Measurements from ENCODE around the gene B9D1.

Gene B9D1

GRCh38 chr17:19328441-19329061, 34.0 kb downstream of the B9D1 start:
- no peak for TF ChIP-seq CTCF (IDR thresholded peaks at IDR 0.05; ENCODE audit: control insufficient read depth, extremely low read depth, insufficient read depth)
- no peak for DNase-seq (ENCODE audit: low read depth)
- H3K4me3 ChIP-seq (ENCODE audit: low read depth, low read length): no peak overlapping the region

GRCh38 chr17:19327031-19327783, 35.3 kb downstream of the B9D1 start:
- no peak for TF ChIP-seq CTCF (IDR thresholded peaks at IDR 0.05; ENCODE audit: control insufficient read depth, extremely low read depth, insufficient read depth)
- H3K4me3 ChIP-seq (ENCODE audit: low read depth, low read length): no peak overlapping the region
- no peak for DNase-seq (ENCODE audit: low read depth)

GRCh38 chr17:19325542-19325941, 37.0 kb downstream of the B9D1 start:
- no peak overlapping the region for H3K4me3 ChIP-seq (ENCODE audit: low read depth, low read length)
- no peak for TF ChIP-seq CTCF (IDR thresholded peaks at IDR 0.05; ENCODE audit: control insufficient read depth, extremely low read depth, insufficient read depth)
- no peak for DNase-seq (ENCODE audit: low read depth)

- no peak for DNase-seq (ENCODE audit: low read depth)
- TF ChIP-seq CTCF (IDR thresholded peaks at IDR 0.05; ENCODE audit: control insufficient read depth, extremely low read depth, insufficient read depth): no peak
- H3K4me3 ChIP-seq (ENCODE audit: low read depth, low read length): no peak overlapping the region
Measured at GRCh38 chr17:19322861-19323260, 39.7 kb downstream of the B9D1 start.

GRCh38 chr17:19322129-19322505, 40.4 kb downstream of the B9D1 start:
- no peak overlapping the region for H3K4me3 ChIP-seq (ENCODE audit: low read depth, low read length)
- DNase-seq (ENCODE audit: low read depth): no peak
- no peak for TF ChIP-seq CTCF (IDR thresholded peaks at IDR 0.05; ENCODE audit: control insufficient read depth, extremely low read depth, insufficient read depth)

GRCh38 chr17:19321481-19322128, 40.9 kb downstream of the B9D1 start:
- no peak overlapping the region for H3K4me3 ChIP-seq (ENCODE audit: low read depth, low read length)
- TF ChIP-seq CTCF (IDR thresholded peaks at IDR 0.05; ENCODE audit: control insufficient read depth, extremely low read depth, insufficient read depth): no peak
- DNase-seq (ENCODE audit: low read depth): no peak
